ENCODE results near the gene SOX5.

Gene SOX5

GRCh38 chr12:23484238-23484637, 465.2 kb downstream of the SOX5 start:
- no peaks in the 10 kb centered on the region for H3K27me3 ChIP-seq (replicated peaks; ENCODE audit: insufficient read depth, low read length)
- H3K27ac ChIP-seq (ENCODE audit: low read length) = no peak overlapping the region
- no peaks in the 10 kb centered on the region for H3K79me2 ChIP-seq (ENCODE audit: low read length)
- H3K4me1 ChIP-seq (ENCODE audit: low read length) = no peaks in the 10 kb centered on the region
- H3K9me2 ChIP-seq (replicated peaks; ENCODE audit: insufficient read depth, low read length) = no peaks in the 10 kb centered on the region
- H3F3A ChIP-seq (ENCODE audit: insufficient read depth, low read length) = no peaks in the 10 kb centered on the region
- H2AFZ ChIP-seq (ENCODE audit: low read length) = no peak overlapping the region
- no peaks in the 10 kb centered on the region for H4K20me1 ChIP-seq (ENCODE audit: insufficient read depth, low read length)
- H3K4me3 ChIP-seq (ENCODE audit: low read length) = no peak overlapping the region
- H3K9me3 ChIP-seq (replicated peaks; ENCODE audit: insufficient read depth, low read length) = no peaks in the 10 kb centered on the region
- H3K4me2 ChIP-seq (ENCODE audit: low read depth, low read length) = no peak overlapping the region
- no peak overlapping the region for H3K9ac ChIP-seq (ENCODE audit: low read length)
- H3K36me3 ChIP-seq (replicated peaks; ENCODE audit: insufficient read depth, low read length) = no peaks in the 10 kb centered on the region
- no peak for TF ChIP-seq EZH2phosphoT487 (IDR thresholded peaks at IDR 0.05; ENCODE audit: low read length)
- TF ChIP-seq CTCF (IDR thresholded peaks at IDR 0.05; ENCODE audit: low read length) = no peak
- no peak for TF ChIP-seq EZH2 (optimal IDR thresholded peaks at IDR 0.05; ENCODE audit: low read depth, low read length)
- DNase-seq = no peak

- Histone ChIP-seq H3K9ac (ENCODE audit: low read length) (no peak overlapping the region), H3K79me2 (ENCODE audit: low read length) (no peaks in the 10 kb centered on the region), H2AFZ (ENCODE audit: low read length) (no peak overlapping the region), H3K27ac (ENCODE audit: low read length) (no peak overlapping the region), H3K9me2 (replicated peaks; ENCODE audit: insufficient read depth, low read length) (no peaks in the 10 kb centered on the region), H3K9me3 (replicated peaks; ENCODE audit: insufficient read depth, low read length) (no peaks in the 10 kb centered on the region), H3K27me3 (replicated peaks; ENCODE audit: insufficient read depth, low read length) (no peaks in the 10 kb centered on the region), H3K4me3 (ENCODE audit: low read length) (no peak overlapping the region), H3K4me2 (ENCODE audit: low read depth, low read length) (no peak overlapping the region), H4K20me1 (ENCODE audit: insufficient read depth, low read length) (no peaks in the 10 kb centered on the region), H3F3A (ENCODE audit: insufficient read depth, low read length) (no peaks in the 10 kb centered on the region), H3K4me1 (ENCODE audit: low read length) (no peaks in the 10 kb centered on the region), H3K36me3 (replicated peaks; ENCODE audit: insufficient read depth, low read length) (no peaks in the 10 kb centered on the region)
- no peak for DNase-seq
- no peak for TF ChIP-seq EZH2 (optimal IDR thresholded peaks at IDR 0.05; ENCODE audit: low read depth, low read length)
- no peak for TF ChIP-seq EZH2phosphoT487 (IDR thresholded peaks at IDR 0.05; ENCODE audit: low read length)
- TF ChIP-seq CTCF (IDR thresholded peaks at IDR 0.05; ENCODE audit: low read length) = no peak
Observed at GRCh38 chr12:23482571-23482970, 466.9 kb downstream of the SOX5 start.

Measured in MM.1S (cell line).